Osteoblast (primary cell): ENCODE data around the gene GSK3B. TPM values are rescaled to one million over a fixed set of nuclear protein-coding genes. Genes with fewer than 3 reads are reported as not detected.

Experiments
- DNase-seq: peaks from one replicate; pipeline ENCODE4 v3.0.0; 2011; ENCODE audit warnings: low spot score, mixed read lengths; ENCODE audit not compliant: insufficient read length; ENCODE audit errors: missing footprints
- H2AFZ ChIP-seq: 2 replicates; pipeline ENCODE4 v1.6.0; 2011; ENCODE audit warnings: mild to moderate bottlenecking, low read length
- H3K27ac ChIP-seq: 2 replicates; pipeline ENCODE4 v1.5.1; 2011; ENCODE audit warnings: mild to moderate bottlenecking, low read depth, low read length, moderate library complexity
- H3K27me3 ChIP-seq: 2 replicates; pipeline ENCODE4 v1.6.0; 2012; ENCODE audit warnings: mild to moderate bottlenecking, control low read depth, inconsistent platforms, low read length, moderate library complexity; ENCODE audit not compliant: insufficient read depth
- H3K36me3 ChIP-seq: 2 replicates; pipeline ENCODE4 v1.5.1; 2011; ENCODE audit warnings: mild to moderate bottlenecking, low read length, control low read depth, moderate library complexity; ENCODE audit not compliant: insufficient read depth
- H3K4me1 ChIP-seq: 2 replicates; pipeline ENCODE4 v1.5.1; 2011; ENCODE audit warnings: mild to moderate bottlenecking, low read length, control low read depth, moderate library complexity; ENCODE audit not compliant: insufficient read depth
- H3K4me2 ChIP-seq: 2 replicates; pipeline ENCODE4 v1.6.0; 2011; ENCODE audit warnings: mild to moderate bottlenecking, low read length; ENCODE audit not compliant: insufficient read depth
- H3K4me3 ChIP-seq: fragments of 200-600 bp; sonication (generic); 3 replicates; pipeline ENCODE4 v1.5.1; 2012; ENCODE audit warnings: mild to moderate bottlenecking, low read length, inconsistent platforms; ENCODE audit not compliant: insufficient read depth
- H3K79me2 ChIP-seq: 2 replicates; pipeline ENCODE4 v1.6.0; 2012; ENCODE audit warnings: mild to moderate bottlenecking, low read length, control low read depth, inconsistent platforms; ENCODE audit not compliant: insufficient read depth
- H3K9me3 ChIP-seq: 2 replicates; pipeline ENCODE4 v1.5.1; 2011; ENCODE audit warnings: low read depth, low read length, control low read depth
- H4K20me1 ChIP-seq: 2 replicates; pipeline ENCODE4 v1.6.0; 2012; ENCODE audit warnings: mild to moderate bottlenecking, low read length, control low read depth; ENCODE audit not compliant: insufficient read depth
- total RNA-seq: library from RNA; depleted of rRNA; stranded (reverse); fragments of >200 nt; gene quantifications from 2 replicates; pipeline ENCODE4 v1.2.3, GENCODE V29; 2012
- TF ChIP-seq, protein P1 (sequence below): IDR thresholded peaks from 2 replicates; pipeline ENCODE4 v1.5.1; 2011; ENCODE audit warnings: mild to moderate bottlenecking, low read depth, low read length, moderate library complexity; ENCODE audit errors: extremely low read depth

The GSK3B gene
- total RNA-seq, 1 donor = 87.9 TPM

DNA sequence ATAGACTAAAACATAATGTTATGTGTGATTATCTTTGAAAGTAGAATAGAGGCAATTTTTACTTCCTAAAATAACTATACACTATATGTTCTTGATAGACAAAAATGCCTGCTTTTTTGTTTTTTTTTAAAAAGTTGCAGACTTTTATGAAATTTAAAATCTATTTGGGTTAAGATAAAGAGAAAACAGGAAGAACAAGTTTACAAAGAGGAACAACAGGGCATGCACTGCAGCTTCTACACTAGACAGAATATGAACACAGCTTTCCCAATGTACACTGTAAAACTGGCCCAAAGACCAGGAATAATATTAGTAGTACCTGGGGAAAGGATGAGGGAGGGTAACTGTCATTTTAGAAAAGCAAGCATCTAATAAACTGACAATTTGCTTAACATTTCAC is 258.7 kb downstream of the GSK3B start:
- no peaks in the 10 kb centered on the region for H3K9me3 ChIP-seq
- peaks cover 3% of the 10 kb centered on the region for H3K79me2 ChIP-seq
- no peak overlapping the region for H2AFZ ChIP-seq
- no peak for DNase-seq
- peaks cover 9% of the 10 kb centered on the region for H3K4me1 ChIP-seq
- H4K20me1 ChIP-seq = peaks cover 11% of the 10 kb centered on the region
- H3K27me3 ChIP-seq = no peaks in the 10 kb centered on the region
- no peak overlapping the region for H3K4me3 ChIP-seq
- TF ChIP-seq, protein P1, sequence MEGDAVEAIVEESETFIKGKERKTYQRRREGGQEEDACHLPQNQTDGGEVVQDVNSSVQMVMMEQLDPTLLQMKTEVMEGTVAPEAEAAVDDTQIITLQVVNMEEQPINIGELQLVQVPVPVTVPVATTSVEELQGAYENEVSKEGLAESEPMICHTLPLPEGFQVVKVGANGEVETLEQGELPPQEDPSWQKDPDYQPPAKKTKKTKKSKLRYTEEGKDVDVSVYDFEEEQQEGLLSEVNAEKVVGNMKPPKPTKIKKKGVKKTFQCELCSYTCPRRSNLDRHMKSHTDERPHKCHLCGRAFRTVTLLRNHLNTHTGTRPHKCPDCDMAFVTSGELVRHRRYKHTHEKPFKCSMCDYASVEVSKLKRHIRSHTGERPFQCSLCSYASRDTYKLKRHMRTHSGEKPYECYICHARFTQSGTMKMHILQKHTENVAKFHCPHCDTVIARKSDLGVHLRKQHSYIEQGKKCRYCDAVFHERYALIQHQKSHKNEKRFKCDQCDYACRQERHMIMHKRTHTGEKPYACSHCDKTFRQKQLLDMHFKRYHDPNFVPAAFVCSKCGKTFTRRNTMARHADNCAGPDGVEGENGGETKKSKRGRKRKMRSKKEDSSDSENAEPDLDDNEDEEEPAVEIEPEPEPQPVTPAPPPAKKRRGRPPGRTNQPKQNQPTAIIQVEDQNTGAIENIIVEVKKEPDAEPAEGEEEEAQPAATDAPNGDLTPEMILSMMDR = no peak
- no peaks in the 10 kb centered on the region for H3K36me3 ChIP-seq
- H3K27ac ChIP-seq = no peak overlapping the region
- no peak overlapping the region for H3K4me2 ChIP-seq

DNA sequence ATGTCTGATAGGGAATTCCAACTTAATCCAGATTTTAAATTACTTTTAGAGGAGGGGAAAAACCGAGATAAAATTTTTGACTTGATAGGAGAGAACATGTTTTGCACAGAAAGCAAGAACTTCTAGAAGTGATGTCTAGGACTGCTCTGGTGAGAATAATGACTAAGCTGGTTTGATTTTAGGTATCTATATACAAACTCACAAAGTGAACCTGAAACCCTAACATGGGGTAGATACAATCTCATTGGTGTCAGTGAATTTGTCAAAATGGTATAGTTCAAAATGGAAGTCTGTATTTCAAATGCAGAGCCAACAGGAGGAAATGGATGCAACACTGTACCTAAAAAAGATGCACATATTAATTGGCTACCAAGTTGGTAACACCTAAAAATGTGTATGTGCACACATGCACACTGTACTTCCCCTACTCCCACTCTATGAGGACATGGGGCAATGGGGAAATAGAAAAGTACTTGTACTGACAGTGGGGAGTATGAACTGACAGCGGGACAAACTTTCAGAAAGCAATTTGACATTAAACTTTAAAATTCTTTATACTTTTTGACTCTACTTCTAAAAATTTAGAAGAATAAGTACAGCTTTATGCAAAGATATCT is 259.4 kb downstream of the GSK3B start:
- H3K9me3 ChIP-seq = no peaks in the 10 kb centered on the region
- H4K20me1 ChIP-seq = peaks cover 14% of the 10 kb centered on the region
- H3K4me2 ChIP-seq = no peak overlapping the region
- H3K79me2 ChIP-seq = peaks cover 3% of the 10 kb centered on the region
- no peaks in the 10 kb centered on the region for H3K36me3 ChIP-seq
- no peak overlapping the region for H3K27ac ChIP-seq
- H3K27me3 ChIP-seq = no peaks in the 10 kb centered on the region
- no peak overlapping the region for H2AFZ ChIP-seq
- H3K4me1 ChIP-seq = peaks cover 9% of the 10 kb centered on the region
- TF ChIP-seq, protein P1 = no peak
- no peak overlapping the region for H3K4me3 ChIP-seq
- DNase-seq = no peak

DNA sequence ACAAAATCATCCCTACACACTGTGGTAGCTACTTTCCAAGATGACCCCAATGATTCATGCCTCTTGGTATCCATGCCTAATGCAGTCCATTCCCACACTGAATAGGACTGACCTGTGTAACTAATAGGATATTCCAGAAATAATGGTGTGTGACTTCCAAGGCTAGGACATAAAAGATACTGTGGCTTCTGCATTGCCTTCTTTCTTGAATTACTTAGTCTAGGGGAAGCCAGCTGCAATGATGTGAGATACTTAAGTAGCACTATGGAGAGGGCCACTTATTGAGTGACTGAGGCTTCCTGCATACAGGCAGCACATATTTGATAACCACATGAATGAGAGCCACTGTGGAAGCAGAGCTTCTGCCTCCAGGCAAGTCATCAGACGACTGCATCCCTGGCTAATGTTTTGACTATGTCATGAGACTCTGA is 262.3 kb downstream of the GSK3B start:
- TF ChIP-seq, protein P1 = no peak
- H3K27ac ChIP-seq = peak overlapping the region; percentile 62

DNA sequence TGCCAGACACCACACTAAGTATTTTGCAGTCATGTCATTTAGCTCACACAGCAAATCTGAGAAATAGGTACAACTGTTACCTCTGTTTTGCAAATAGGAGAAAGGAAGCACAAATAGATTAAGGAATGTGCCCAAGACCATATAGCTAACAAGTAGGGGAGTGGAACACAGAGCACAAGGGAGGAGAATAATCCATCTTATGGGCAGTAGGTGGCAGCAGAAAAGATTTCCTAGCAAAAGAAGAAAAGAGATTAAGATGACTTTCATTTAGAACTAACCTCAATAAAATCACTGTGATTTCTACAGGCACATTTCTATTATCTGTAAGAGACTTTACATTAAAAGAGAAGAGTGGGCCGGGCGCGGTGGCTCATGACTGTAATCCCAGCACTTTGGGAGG is 263.2 kb downstream of the GSK3B start:
- H3K4me3 ChIP-seq = no peak overlapping the region

More for the DNA sequence above, 262.3 kb downstream of the GSK3B start:
- Histone ChIP-seq H3K79me2 (peaks cover 18% of the 10 kb centered on the region), H2AFZ (no peak overlapping the region), H3K4me1 (peaks cover 9% of the 10 kb centered on the region), H3K36me3 (no peaks in the 10 kb centered on the region), H3K4me3 (no peak overlapping the region), H3K4me2 (no peak overlapping the region), H4K20me1 (peaks cover 28% of the 10 kb centered on the region), H3K27me3 (no peaks in the 10 kb centered on the region), H3K9me3 (no peaks in the 10 kb centered on the region)
- peak; percentile 44 for DNase-seq

More for the DNA sequence above, 263.2 kb downstream of the GSK3B start:
- Histone ChIP-seq H2AFZ (no peak overlapping the region), H3K79me2 (peaks cover 18% of the 10 kb centered on the region), H3K27ac (no peak overlapping the region), H3K27me3 (no peaks in the 10 kb centered on the region), H3K9me3 (no peaks in the 10 kb centered on the region), H3K4me1 (peaks cover 9% of the 10 kb centered on the region), H3K4me2 (no peak overlapping the region), H4K20me1 (peaks cover 33% of the 10 kb centered on the region), H3K36me3 (no peaks in the 10 kb centered on the region)
- DNase-seq = no peak
- TF ChIP-seq, protein P1 = peak; percentile 33
